Activated naive CD8-positive, alpha-beta T cell treated with anti-CD3 and anti-CD28 coated beads, Interleukin-2, amount 10 ng/mL, durations not matched to agents 7 days and 5 days (primary cell): ENCODE measurements around the gene VPS50. TPM values are rescaled to one million over a fixed set of nuclear protein-coding genes. Genes with fewer than 3 reads are reported as not detected.
"Not testable (repeated sequence)": the region's sequence is repeated elsewhere in the genome, so short reads cannot be mapped to it uniquely, and the experiment has no call there.

ENCODE experiments used
- ATAC-seq: fragments of 150-1000 bp; cut with Tn5 transposase; one replicate; pipeline ENCODE4 v1.10.0; 2021; ENCODE audit warnings: low read depth, moderate library complexity
- POLR2A ChIA-PET: fragments of 350-600 bp; sonication (Branson Sonifier 250); formaldehyde crosslinking; loops from one replicate; lab custom pipeline; 2021; ENCODE audit warnings: antibody characterized with exemption; lab: Charles Lee
- DNase-seq: peaks from one replicate; pipeline ENCODE4 v3.0.0; 2021
- H3K27ac Mint-ChIP-seq: one replicate; pipeline ENCODE4 v1.8.0; 2022; ENCODE audit warnings: mild to moderate bottlenecking, mixed read lengths
- H3K27me3 Mint-ChIP-seq: one replicate; pipeline ENCODE4 v1.8.0; 2022; ENCODE audit warnings: mild to moderate bottlenecking, moderate library complexity, mixed read lengths
- H3K36me3 Mint-ChIP-seq: one replicate; pipeline ENCODE4 v1.8.0; 2021; ENCODE audit warnings: mild to moderate bottlenecking, mixed read lengths
- H3K4me1 Mint-ChIP-seq: one replicate; pipeline ENCODE4 v1.8.0; 2021; ENCODE audit warnings: mixed read lengths
- H3K4me3 Mint-ChIP-seq: one replicate; pipeline ENCODE4 v1.8.0; 2022; ENCODE audit warnings: mild to moderate bottlenecking, moderate library complexity, mixed read lengths
- H3K9me3 Mint-ChIP-seq: one replicate; pipeline ENCODE4 v1.8.0; 2021; ENCODE audit warnings: mixed read lengths
- total RNA-seq, 2 experiments: library from RNA; stranded (reverse); gene quantifications; one replicate each; pipeline ENCODE4 v1.2.3, GENCODE V29; 2021

VPS50 gene
- total RNA-seq, 2 experiments from 2014 or later = 22.6 to 24.4 TPM

GRCh38 chr7:93366816-93367215 lies 134.7 kb downstream of the VPS50 start:
- H3K9me3 Mint-ChIP-seq = peaks cover 4% of the 10 kb centered on the region
- no peak overlapping the region for H3K4me3 Mint-ChIP-seq
- H3K4me1 Mint-ChIP-seq = no peaks in the 10 kb centered on the region
- H3K27ac Mint-ChIP-seq = no peak overlapping the region
- POLR2A ChIA-PET = no interaction called here
- H3K36me3 Mint-ChIP-seq = no peaks in the 10 kb centered on the region
- peaks cover 2% of the 10 kb centered on the region for H3K27me3 Mint-ChIP-seq
- ATAC-seq = no peak
- no peak for DNase-seq

GRCh38 chr7:93367254-93367653 lies 135.1 kb downstream of the VPS50 start:
- Mint-ChIP-seq H3K9me3 (peaks cover 4% of the 10 kb centered on the region), H3K4me3 (no peak overlapping the region), H3K36me3 (no peaks in the 10 kb centered on the region), H3K27me3 (peaks cover 2% of the 10 kb centered on the region), H3K27ac (no peak overlapping the region), H3K4me1 (no peaks in the 10 kb centered on the region)
- ATAC-seq (no peak), DNase-seq (no peak)
- POLR2A ChIA-PET = no interaction called here

- H3K9me3 Mint-ChIP-seq, ATAC-seq, H3K27ac Mint-ChIP-seq, DNase-seq, POLR2A ChIA-PET, H3K4me3 Mint-ChIP-seq, H3K4me1 Mint-ChIP-seq, H3K36me3 Mint-ChIP-seq, H3K27me3 Mint-ChIP-seq: not testable (repeated sequence)
Observed at GRCh38 chr7:93370937-93371336, 138.8 kb downstream of the VPS50 start.

GRCh38 chr7:93373537-93373936 lies 141.4 kb downstream of the VPS50 start:
- H3K4me1 Mint-ChIP-seq = peaks cover 4% of the 10 kb centered on the region
- no peak overlapping the region for H3K4me3 Mint-ChIP-seq
- H3K36me3 Mint-ChIP-seq = no peaks in the 10 kb centered on the region
- ATAC-seq = no peak
- peaks cover 2% of the 10 kb centered on the region for H3K27me3 Mint-ChIP-seq
- POLR2A ChIA-PET = no interaction called here
- peaks cover 4% of the 10 kb centered on the region for H3K9me3 Mint-ChIP-seq
- H3K27ac Mint-ChIP-seq = no peak overlapping the region
- no peak for DNase-seq

GRCh38 chr7:93374345-93374940 lies 142.3 kb downstream of the VPS50 start:
- Mint-ChIP-seq H3K27me3 (peaks cover 2% of the 10 kb centered on the region), H3K9me3 (no peaks in the 10 kb centered on the region), H3K27ac (no peak overlapping the region), H3K36me3 (no peaks in the 10 kb centered on the region), H3K4me1 (peaks cover 4% of the 10 kb centered on the region), H3K4me3 (no peak overlapping the region)
- DNase-seq (no peak), ATAC-seq (no peak)
- POLR2A ChIA-PET = no interaction called here

- no peak for ATAC-seq
- Mint-ChIP-seq H3K36me3 (no peaks in the 10 kb centered on the region), H3K4me3 (no peak overlapping the region), H3K4me1 (peaks cover 4% of the 10 kb centered on the region), H3K9me3 (no peaks in the 10 kb centered on the region), H3K27ac (no peak overlapping the region), H3K27me3 (peaks cover 2% of the 10 kb centered on the region)
- no peak for DNase-seq
- POLR2A ChIA-PET = no interaction called here
Observed at GRCh38 chr7:93375603-93376002, 143.4 kb downstream of the VPS50 start.

GRCh38 chr7:93378131-93378760 lies 146.1 kb downstream of the VPS50 start:
- DNase-seq (no peak), ATAC-seq (no peak)
- POLR2A ChIA-PET = interaction anchor here (0.5 kb wide), 1 partner anchor 92 kb away, joined by 3 read pairs; no protein-coding TSS in a partner anchor
- no peak overlapping the region for H3K27ac Mint-ChIP-seq
- H3K36me3 Mint-ChIP-seq = no peaks in the 10 kb centered on the region
- H3K4me3 Mint-ChIP-seq = no peak overlapping the region
- H3K4me1 Mint-ChIP-seq = peaks cover 4% of the 10 kb centered on the region
- H3K27me3 Mint-ChIP-seq = no peaks in the 10 kb centered on the region
- no peaks in the 10 kb centered on the region for H3K9me3 Mint-ChIP-seq

- Mint-ChIP-seq H3K4me1 (peaks cover under 1% of the 10 kb centered on the region), H3K27ac (no peak overlapping the region), H3K27me3 (peaks cover 3% of the 10 kb centered on the region), H3K36me3 (no peaks in the 10 kb centered on the region), H3K9me3 (no peaks in the 10 kb centered on the region), H3K4me3 (no peak overlapping the region)
- POLR2A ChIA-PET = no interaction called here
- ATAC-seq (no peak), DNase-seq (no peak)
Observed at GRCh38 chr7:93382362-93382761, 150.2 kb downstream of the VPS50 start.

GRCh38 chr7:93390660-93391059 lies 158.5 kb downstream of the VPS50 start:
- Mint-ChIP-seq H3K27ac (no peak overlapping the region), H3K9me3 (no peaks in the 10 kb centered on the region), H3K4me3 (no peak overlapping the region), H3K4me1 (no peaks in the 10 kb centered on the region), H3K27me3 (peaks cover 2% of the 10 kb centered on the region), H3K36me3 (no peaks in the 10 kb centered on the region)
- no peak for DNase-seq
- POLR2A ChIA-PET = no interaction called here
- no peak for ATAC-seq

GRCh38 chr7:93392984-93393383 lies 160.8 kb downstream of the VPS50 start:
- H3K4me1 Mint-ChIP-seq = no peaks in the 10 kb centered on the region
- H3K4me3 Mint-ChIP-seq = no peak overlapping the region
- no peaks in the 10 kb centered on the region for H3K36me3 Mint-ChIP-seq
- no peak for ATAC-seq
- no peaks in the 10 kb centered on the region for H3K9me3 Mint-ChIP-seq
- no peak for DNase-seq
- no peak overlapping the region for H3K27ac Mint-ChIP-seq
- POLR2A ChIA-PET = no interaction called here
- H3K27me3 Mint-ChIP-seq = peaks cover 2% of the 10 kb centered on the region

GRCh38 chr7:93399642-93400041 lies 167.5 kb downstream of the VPS50 start:
- H3K36me3 Mint-ChIP-seq = no peaks in the 10 kb centered on the region
- H3K9me3 Mint-ChIP-seq = no peaks in the 10 kb centered on the region
- ATAC-seq (no peak), DNase-seq (no peak)
- no peak overlapping the region for H3K27ac Mint-ChIP-seq
- no peak overlapping the region for H3K4me3 Mint-ChIP-seq
- H3K4me1 Mint-ChIP-seq = no peaks in the 10 kb centered on the region
- H3K27me3 Mint-ChIP-seq = peaks cover 2% of the 10 kb centered on the region
- POLR2A ChIA-PET = no interaction called here

- H3K4me1 Mint-ChIP-seq = no peaks in the 10 kb centered on the region
- H3K27ac Mint-ChIP-seq = no peak overlapping the region
- H3K27me3 Mint-ChIP-seq = no peaks in the 10 kb centered on the region
- no peak overlapping the region for H3K4me3 Mint-ChIP-seq
- no peak for ATAC-seq
- no peak for DNase-seq
- POLR2A ChIA-PET = no interaction called here
- H3K36me3 Mint-ChIP-seq = no peaks in the 10 kb centered on the region
- H3K9me3 Mint-ChIP-seq = no peaks in the 10 kb centered on the region
Observed at GRCh38 chr7:93402944-93403343, 170.8 kb downstream of the VPS50 start.

- POLR2A ChIA-PET = no interaction called here
- Mint-ChIP-seq H3K36me3 (no peaks in the 10 kb centered on the region), H3K27ac (no peak overlapping the region), H3K4me3 (no peak overlapping the region), H3K27me3 (no peaks in the 10 kb centered on the region), H3K9me3 (no peaks in the 10 kb centered on the region), H3K4me1 (no peaks in the 10 kb centered on the region)
- DNase-seq = no peak
- no peak for ATAC-seq
Observed at GRCh38 chr7:93407239-93407638, 175.1 kb downstream of the VPS50 start.

- Mint-ChIP-seq H3K4me1 (no peaks in the 10 kb centered on the region), H3K4me3 (no peak overlapping the region), H3K27ac (no peak overlapping the region), H3K27me3 (no peaks in the 10 kb centered on the region), H3K36me3 (no peaks in the 10 kb centered on the region), H3K9me3 (no peaks in the 10 kb centered on the region)
- DNase-seq (no peak), ATAC-seq (no peak)
- POLR2A ChIA-PET = no interaction called here
Observed at GRCh38 chr7:93409324-93409723, 177.2 kb downstream of the VPS50 start.
